ENCODE data around the gene RNF224. TPM values are rescaled to one million over a fixed set of nuclear protein-coding genes. Genes with fewer than 3 reads are reported as not detected.

RNF224 gene
- total and polyA plus RNA-seq, 4 donors = not detected

DNA sequence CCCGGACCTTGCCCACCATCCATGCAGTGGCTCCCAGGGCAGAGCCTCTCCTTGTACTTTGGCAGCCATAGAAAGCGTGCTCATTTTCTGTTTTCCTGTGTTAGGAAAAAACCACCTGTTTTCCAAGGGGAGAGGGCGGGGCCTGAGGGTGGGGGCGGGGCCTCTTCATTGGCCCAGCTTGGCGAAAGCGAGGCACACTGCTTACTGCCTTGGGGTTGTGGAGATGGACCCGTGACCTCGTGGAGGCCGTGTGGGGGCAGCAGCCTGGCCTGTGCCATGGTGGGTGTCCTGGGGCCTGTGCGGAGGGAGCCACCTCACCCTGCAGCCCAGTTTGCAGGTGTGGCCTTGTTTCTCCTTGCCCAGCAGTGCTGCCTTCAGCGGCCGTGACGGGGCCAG is 45.8 kb downstream of the RNF224 start:
- Histone ChIP-seq H3K27me3 (ENCODE audit: control insufficient read depth in 4 of 4, insufficient read depth in 4 of 4, low read length in 3 of 4) (no peaks in the 10 kb centered on the region), H3K36me3 (ENCODE audit: control insufficient read depth in 4 of 4, insufficient read depth in 3 of 4, low read depth in 1 of 4, low read length in 3 of 4) (peaks cover 0 to 11% (median 3%) of the 10 kb centered on the region in 4 donors), H3K4me1 (ENCODE audit: control insufficient read depth in 4 of 4, insufficient read depth in 4 of 4, low read length in 3 of 4) (peaks cover 9 to 56% (median 29%) of the 10 kb centered on the region in 4 donors), H3K9me3 (ENCODE audit: control insufficient read depth in 4 of 4, low read length in 3 of 4) (no peaks in the 10 kb centered on the region), H3K9ac (ENCODE audit: low read depth in 1 of 2, low read length in 2 of 2) (no peak overlapping the region), H3K27ac (ENCODE audit: low read depth in 1 of 2, low read length in 2 of 2) (peak overlapping the region in 1 of 2 donors; percentile 19), H3K4me3 (ENCODE audit: low read depth in 1 of 3, low read length in 3 of 3) (no peak overlapping the region)
- TF ChIP-seq YY1 (IDR thresholded peaks at IDR 0.05) = no peak
- TF ChIP-seq, protein P1, sequence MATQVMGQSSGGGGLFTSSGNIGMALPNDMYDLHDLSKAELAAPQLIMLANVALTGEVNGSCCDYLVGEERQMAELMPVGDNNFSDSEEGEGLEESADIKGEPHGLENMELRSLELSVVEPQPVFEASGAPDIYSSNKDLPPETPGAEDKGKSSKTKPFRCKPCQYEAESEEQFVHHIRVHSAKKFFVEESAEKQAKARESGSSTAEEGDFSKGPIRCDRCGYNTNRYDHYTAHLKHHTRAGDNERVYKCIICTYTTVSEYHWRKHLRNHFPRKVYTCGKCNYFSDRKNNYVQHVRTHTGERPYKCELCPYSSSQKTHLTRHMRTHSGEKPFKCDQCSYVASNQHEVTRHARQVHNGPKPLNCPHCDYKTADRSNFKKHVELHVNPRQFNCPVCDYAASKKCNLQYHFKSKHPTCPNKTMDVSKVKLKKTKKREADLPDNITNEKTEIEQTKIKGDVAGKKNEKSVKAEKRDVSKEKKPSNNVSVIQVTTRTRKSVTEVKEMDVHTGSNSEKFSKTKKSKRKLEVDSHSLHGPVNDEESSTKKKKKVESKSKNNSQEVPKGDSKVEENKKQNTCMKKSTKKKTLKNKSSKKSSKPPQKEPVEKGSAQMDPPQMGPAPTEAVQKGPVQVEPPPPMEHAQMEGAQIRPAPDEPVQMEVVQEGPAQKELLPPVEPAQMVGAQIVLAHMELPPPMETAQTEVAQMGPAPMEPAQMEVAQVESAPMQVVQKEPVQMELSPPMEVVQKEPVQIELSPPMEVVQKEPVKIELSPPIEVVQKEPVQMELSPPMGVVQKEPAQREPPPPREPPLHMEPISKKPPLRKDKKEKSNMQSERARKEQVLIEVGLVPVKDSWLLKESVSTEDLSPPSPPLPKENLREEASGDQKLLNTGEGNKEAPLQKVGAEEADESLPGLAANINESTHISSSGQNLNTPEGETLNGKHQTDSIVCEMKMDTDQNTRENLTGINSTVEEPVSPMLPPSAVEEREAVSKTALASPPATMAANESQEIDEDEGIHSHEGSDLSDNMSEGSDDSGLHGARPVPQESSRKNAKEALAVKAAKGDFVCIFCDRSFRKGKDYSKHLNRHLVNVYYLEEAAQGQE (IDR thresholded peaks at IDR 0.05) = no peak
- no peak for TF ChIP-seq NR2F2 (IDR thresholded peaks at IDR 0.05)
- TF ChIP-seq RXRA (IDR thresholded peaks at IDR 0.05) = no peak
- TF ChIP-seq, protein P2, sequence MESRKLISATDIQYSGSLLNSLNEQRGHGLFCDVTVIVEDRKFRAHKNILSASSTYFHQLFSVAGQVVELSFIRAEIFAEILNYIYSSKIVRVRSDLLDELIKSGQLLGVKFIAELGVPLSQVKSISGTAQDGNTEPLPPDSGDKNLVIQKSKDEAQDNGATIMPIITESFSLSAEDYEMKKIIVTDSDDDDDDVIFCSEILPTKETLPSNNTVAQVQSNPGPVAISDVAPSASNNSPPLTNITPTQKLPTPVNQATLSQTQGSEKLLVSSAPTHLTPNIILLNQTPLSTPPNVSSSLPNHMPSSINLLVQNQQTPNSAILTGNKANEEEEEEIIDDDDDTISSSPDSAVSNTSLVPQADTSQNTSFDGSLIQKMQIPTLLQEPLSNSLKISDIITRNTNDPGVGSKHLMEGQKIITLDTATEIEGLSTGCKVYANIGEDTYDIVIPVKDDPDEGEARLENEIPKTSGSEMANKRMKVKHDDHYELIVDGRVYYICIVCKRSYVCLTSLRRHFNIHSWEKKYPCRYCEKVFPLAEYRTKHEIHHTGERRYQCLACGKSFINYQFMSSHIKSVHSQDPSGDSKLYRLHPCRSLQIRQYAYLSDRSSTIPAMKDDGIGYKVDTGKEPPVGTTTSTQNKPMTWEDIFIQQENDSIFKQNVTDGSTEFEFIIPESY (IDR thresholded peaks at IDR 0.05) = no peak
- TF ChIP-seq, protein P3, sequence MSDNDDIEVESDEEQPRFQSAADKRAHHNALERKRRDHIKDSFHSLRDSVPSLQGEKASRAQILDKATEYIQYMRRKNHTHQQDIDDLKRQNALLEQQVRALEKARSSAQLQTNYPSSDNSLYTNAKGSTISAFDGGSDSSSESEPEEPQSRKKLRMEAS (IDR thresholded peaks at IDR 0.05) = no peak
- TF ChIP-seq JUND (IDR thresholded peaks at IDR 0.05) = no peak
- no peak for DNase-seq (ENCODE audit: low spot score)
- WGBS = 87% methylated on average over 13 of the region's 13 CpGs

DNA sequence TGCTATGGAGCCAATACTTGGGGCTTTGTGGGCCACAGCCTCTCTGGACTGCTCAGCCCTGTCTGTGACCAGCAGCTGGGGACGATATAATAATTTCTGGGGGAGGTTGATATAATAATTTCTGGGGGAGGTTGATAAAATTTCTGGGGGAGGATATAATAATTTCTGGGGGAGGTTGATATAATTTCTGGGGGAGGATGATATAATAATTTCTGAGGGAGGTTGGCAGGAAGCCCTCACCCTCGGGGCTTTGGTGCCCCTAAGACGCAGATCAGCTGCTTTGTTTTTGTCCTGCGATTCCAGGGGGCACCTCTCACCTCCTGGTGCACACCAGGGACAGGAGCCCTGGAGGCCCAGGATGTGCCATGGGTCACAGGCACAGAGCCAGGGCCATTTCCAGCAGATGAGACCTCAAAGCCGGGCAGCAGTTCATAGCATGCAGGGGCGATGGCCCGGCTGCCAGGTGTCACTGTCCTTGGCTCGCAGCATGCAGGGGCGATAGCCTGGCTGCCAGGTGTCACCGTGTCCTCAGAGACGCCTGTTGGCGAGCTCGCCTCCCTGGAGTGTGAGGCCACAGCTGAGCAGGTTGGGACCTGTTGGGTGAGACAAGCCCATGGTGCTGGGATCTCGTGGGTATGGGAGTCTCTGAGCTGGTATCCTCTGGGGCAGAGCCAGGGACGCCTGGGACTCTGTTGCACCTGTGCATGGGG is 46.5 kb downstream of the RNF224 start:
- WGBS = 58% methylated on average over 15 of the region's 15 CpGs
- Histone ChIP-seq H3K27me3 (ENCODE audit: control insufficient read depth in 4 of 4, insufficient read depth in 4 of 4, low read length in 3 of 4) (no peaks in the 10 kb centered on the region), H3K9me3 (ENCODE audit: control insufficient read depth in 4 of 4, low read length in 3 of 4) (no peaks in the 10 kb centered on the region), H3K27ac (ENCODE audit: low read depth in 1 of 2, low read length in 2 of 2) (peak overlapping the region in 1 of 2 donors; percentile 19), H3K36me3 (ENCODE audit: control insufficient read depth in 4 of 4, insufficient read depth in 3 of 4, low read depth in 1 of 4, low read length in 3 of 4) (peaks cover 0 to 11% (median 3%) of the 10 kb centered on the region in 4 donors), H3K4me3 (ENCODE audit: low read depth in 1 of 3, low read length in 3 of 3) (no peak overlapping the region), H3K9ac (ENCODE audit: low read depth in 1 of 2, low read length in 2 of 2) (no peak overlapping the region), H3K4me1 (ENCODE audit: control insufficient read depth in 4 of 4, insufficient read depth in 4 of 4, low read length in 3 of 4) (peaks cover 9 to 51% (median 23%) of the 10 kb centered on the region in 4 donors)
- no peak for DNase-seq (ENCODE audit: low spot score)
- TF ChIP-seq, protein P4, sequence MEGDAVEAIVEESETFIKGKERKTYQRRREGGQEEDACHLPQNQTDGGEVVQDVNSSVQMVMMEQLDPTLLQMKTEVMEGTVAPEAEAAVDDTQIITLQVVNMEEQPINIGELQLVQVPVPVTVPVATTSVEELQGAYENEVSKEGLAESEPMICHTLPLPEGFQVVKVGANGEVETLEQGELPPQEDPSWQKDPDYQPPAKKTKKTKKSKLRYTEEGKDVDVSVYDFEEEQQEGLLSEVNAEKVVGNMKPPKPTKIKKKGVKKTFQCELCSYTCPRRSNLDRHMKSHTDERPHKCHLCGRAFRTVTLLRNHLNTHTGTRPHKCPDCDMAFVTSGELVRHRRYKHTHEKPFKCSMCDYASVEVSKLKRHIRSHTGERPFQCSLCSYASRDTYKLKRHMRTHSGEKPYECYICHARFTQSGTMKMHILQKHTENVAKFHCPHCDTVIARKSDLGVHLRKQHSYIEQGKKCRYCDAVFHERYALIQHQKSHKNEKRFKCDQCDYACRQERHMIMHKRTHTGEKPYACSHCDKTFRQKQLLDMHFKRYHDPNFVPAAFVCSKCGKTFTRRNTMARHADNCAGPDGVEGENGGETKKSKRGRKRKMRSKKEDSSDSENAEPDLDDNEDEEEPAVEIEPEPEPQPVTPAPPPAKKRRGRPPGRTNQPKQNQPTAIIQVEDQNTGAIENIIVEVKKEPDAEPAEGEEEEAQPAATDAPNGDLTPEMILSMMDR (IDR thresholded peaks at IDR 0.05; ENCODE audit: low read depth, low read length, missing input control) = no peak
- TF ChIP-seq HNF4A (conservative IDR thresholded peaks at IDR 0.05) (peak in 1 of 2 donors; percentile 9), RXRA (IDR thresholded peaks at IDR 0.05) (peak; percentile 52 to 66)
